Mesenteric fat pad (tissue), 1 donor: ENCODE data around the gene RTRAF. TPM values are rescaled to one million over a fixed set of nuclear protein-coding genes. Genes with fewer than 3 reads are reported as not detected.

Experiments
- DNase-seq: peaks from one replicate; pipeline ENCODE4 v3.0.0-alpha.2; 2020; ENCODE audit warnings: low spot score
- total RNA-seq: library from RNA; stranded (reverse); fragmentation: NEBNext Ultra II Directional; extraction: Animal tissue kit (Norgen Biotek cat#: 25700); gene quantifications from one replicate; pipeline ENCODE4 v1.2.1, GENCODE V29; 2021
- donor health status: DM: yes; HTN: yes; CAD: no.

RTRAF gene
- total RNA-seq, 1 donor from 2014 or later = 140 TPM

DNA sequence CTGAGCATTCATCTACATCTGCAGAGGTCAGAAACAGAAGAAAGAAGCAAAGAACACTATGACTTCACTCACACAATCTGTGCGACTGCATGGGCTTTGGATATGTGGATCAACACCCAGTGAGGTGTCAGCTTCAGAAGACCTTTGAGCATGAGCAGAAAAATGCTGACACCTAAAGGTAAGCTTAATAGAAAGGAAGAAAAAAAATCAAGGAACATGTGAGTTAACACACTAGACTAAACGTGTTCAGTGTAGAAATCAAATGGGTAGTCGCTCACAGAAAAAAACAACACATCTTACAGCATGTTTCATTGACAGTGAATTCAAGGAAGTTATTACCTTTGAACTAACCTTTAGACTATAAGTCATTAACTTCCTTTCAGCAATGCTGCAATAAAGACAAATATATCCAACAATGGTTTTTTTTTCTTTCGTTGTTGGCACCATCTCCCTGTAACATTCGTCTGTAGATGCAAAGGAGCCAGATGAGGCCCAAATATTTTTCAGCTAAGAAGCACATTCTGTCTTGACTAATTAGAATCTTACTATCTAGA, 30.9 kb downstream of the RTRAF start:
- no peak for DNase-seq

DNA sequence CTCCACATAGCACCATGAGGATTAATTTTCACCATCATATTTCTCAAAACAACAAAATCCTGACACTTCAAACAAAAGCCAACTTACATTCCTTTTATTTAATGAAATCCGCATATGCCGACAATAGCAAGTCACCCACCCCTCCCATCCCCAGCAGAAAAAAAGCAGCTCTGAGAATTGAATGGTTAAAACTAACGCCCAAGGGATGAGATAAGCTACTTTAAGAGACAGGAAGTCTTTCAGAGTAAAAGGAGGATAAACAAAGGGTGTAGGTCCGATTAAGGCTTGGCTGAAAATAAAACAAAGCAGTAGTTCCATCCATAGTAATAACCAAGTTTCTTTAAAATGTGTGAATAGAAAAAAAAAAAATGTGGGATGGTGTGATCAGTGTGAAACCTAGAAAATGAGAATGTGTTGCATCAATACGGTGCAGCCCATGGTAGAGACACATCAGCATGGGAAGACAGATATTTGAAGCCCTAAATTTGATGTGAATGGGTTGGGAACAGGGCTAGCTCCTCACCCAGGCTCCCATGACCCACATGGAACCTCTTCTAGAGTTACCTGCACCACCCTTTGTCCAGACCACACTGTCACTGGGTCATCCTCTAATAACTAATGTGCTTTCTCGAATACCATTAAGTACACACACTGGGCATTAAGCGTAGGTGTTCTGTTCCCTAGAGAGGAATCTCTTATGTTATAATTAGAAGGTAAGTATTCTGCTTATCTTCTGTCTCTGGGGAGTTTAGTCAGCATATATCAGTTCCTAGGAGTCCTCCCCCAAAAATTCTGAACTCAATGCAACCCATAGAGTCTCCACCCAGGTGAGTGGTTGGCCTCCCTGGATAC, 31.7 kb downstream of the RTRAF start:
- DNase-seq = no peak

DNA sequence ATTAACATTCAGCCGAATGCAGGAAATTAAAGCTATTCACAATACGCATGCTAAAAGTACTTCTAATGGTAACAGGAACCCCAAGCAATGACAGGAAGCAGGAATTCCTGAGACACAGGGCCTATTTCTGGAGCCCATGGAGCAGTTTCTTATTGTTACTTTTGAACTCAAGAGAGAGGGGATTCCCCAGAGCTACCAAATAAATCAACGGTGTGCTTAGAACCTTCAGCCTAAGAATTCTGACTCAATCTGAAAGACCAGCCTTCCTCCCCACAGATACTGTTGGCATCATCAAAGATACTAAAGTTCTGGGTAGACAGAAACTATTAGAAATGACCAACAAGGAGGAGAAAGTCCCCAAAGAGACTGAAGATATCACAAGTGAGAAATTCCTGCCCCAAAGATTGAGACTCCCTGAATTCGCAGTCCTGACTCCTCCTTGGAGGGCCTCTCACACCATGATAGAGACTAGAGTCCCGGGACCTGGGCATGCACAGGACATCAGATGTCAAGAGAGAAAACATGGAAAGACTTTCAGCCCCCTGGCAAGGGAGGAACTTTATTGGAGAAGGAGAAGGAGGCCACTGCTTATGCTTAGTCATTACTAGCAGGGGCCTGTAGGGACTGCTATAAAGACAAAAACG, 32.7 kb downstream of the RTRAF start:
- no peak for DNase-seq

DNA sequence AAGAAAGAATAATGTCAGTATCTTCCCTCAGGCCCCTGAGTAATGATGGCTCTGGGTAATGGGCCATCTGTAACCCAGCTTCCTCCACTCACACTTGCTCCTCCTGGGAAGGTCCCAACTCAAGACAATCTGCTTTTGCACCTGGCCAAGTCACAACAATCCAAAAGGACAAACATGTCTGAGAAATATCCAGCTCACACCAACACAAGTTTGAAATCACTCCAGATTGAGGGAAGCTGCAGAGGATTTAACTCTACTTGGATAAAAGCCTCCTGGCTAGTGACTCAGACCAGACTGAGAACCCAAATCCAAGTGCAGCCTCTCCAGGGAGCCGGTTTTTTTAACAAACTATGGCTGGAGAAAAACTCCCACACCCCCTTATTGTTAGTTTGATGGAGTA, 34.2 kb downstream of the RTRAF start:
- DNase-seq = no peak

DNA sequence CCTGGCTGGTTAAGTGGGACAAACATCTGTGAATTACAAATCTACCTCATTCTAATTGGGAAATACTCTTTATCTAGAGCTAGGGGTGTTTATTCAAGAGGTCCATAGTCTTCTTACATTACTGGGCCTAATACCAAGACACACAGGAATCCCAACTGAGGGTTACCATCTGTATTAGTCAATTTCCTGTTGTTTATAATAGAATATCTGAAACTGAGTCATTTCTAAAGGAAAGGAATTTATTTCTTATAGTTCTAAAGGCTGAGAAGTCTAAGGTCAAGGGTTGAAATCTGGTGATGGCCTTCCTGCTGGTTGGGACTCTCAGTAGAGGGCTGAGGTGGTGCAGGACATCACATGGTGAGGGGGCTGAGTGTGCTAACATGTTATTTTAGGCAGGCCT, 36.0 kb downstream of the RTRAF start:
- no peak for DNase-seq

DNA sequence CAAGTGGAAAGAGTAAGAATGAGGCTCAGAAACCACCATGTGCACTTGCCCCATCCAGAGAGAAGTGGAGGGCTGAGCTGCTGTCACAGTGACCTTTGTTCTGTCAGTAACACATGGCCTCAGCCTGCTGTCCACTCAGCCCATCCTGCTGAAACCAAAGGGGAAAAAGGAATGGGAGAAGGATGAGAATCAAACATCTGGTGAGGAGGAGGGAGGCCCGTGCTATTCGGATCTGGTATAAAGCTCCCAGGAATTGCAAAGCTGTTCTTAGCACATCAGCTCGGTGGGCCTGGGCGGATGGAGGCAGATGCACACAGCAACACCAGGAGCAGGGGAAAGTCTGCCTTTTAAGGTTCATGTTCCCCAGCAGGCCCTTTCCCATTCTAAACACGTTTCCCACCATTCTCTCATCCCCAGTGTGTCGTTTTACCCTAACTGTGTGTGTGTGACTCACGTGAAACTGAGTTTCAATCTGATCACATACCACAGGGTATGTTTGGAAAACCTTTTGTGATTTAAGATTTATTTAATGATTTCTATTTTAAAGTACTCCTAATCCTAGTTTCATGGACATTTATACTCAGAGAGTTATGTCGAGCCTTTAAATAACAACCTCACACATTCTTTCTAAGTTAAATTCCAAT, 36.8 kb downstream of the RTRAF start:
- no peak for DNase-seq

GRCh38 chr14:52026901-52027300, 37.6 kb downstream of the RTRAF start:
- no peak for DNase-seq

DNA sequence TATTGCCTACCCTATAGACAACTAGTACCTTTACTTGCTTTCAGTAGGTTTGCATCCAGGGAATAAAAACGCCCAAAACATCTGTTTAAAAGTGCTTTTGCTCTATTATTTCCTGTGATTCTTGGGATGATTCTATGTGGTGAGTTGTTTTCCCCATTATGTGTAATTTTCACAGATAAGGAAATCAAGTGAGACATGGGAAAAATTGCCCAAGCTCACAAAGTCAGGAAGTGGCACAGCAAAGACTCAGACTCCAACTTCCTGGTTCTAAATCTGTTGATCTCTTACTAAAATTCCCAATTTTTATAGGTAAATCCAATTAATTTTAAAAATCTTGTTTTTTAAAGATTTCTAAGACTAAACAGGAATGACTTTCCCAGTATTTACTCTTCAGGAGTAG, 40.5 kb downstream of the RTRAF start:
- no peak for DNase-seq

- DNase-seq = no peak
Observed at GRCh38 chr14:52031781-52032180, 42.4 kb downstream of the RTRAF start.

DNA sequence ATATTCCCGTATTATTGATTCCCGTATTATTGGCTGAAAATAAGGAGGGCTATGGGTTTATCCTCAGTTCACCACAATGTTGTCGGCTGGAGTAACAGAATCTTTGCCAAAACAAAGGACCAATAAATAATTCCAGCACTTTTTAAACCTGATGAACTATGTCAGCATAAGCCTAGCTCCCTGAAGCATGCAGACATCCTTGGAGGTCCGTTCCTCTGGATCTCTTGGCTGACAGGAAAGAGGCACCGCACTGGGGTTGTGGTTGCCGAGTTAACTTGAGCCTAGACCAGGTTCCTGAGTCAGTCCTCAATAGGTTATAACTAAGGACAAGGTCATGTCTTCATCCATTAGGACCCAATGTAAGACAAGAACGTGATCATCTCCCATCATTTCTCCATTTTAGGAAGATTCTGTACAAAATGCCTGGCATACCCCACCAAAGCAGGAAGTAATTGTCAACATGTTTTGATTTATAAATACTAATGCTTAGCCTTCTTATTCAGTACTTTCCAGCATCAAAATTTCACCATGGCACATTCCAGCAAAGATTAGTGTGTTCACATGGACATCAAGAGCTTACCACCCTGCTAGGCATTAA, 43.0 kb downstream of the RTRAF start:
- DNase-seq = no peak

- no peak for DNase-seq
Observed at GRCh38 chr14:52033101-52033642, 43.8 kb downstream of the RTRAF start.

- no peak for DNase-seq
Observed at GRCh38 chr14:52039124-52039815, 49.9 kb downstream of the RTRAF start.

GRCh38 chr14:52040598-52040997, 51.3 kb downstream of the RTRAF start:
- no peak for DNase-seq

- no peak for DNase-seq
Observed at GRCh38 chr14:52042371-52043289, 53.3 kb downstream of the RTRAF start.

DNA sequence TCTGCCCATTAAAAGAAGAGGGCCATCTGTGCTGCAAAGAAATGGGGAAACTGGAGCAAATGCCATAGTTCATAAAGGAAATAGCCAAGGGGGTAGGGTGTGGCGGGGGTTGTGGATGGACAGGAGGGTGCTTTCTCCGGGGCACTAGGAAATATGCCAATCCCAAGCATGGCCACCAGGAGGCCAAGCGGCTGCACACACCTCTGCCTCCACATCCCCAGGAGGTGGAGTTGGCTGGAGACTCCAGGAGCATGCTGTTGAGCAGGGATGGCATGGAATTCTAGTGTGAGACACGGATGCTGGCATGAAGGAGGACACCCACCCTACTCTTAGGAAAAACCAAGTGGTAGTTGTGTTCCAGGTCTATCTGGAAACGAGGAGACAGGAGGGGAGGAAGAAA, 54.3 kb downstream of the RTRAF start:
- no peak for DNase-seq

DNA sequence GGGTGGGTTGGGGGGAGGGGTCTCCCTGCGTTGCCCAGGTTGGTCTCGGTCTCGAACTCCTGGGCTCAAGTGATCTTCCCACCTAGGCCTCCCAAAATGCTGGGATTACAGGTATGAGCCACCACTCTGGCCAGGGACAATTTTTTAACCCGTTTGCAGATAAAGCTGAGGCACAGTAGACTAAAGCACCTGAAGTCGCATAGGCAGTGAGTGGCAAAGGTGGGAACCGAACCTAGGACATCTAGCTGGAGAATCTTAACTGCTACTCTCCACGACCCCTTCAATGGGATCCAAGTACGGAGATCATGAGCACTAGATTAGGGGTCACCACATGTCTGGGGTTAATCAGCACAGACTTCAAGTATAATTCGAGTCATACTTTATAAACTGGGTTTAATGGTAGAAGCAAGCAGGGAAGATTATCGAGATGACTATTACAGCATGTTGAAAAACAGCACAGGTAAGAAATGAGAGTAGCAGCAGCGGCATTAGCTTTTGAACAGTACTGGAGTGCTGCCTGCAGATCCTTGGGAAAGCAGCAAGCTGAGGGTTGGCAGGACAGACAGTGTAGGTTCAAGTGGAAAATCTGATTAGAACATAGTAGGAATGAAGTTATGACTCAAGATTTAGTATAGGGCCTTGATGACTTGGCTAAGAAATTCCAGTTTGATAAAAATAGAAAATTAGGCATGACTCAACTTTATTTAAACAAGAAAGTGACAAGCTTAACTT, 55.6 kb downstream of the RTRAF start:
- no peak for DNase-seq

DNA sequence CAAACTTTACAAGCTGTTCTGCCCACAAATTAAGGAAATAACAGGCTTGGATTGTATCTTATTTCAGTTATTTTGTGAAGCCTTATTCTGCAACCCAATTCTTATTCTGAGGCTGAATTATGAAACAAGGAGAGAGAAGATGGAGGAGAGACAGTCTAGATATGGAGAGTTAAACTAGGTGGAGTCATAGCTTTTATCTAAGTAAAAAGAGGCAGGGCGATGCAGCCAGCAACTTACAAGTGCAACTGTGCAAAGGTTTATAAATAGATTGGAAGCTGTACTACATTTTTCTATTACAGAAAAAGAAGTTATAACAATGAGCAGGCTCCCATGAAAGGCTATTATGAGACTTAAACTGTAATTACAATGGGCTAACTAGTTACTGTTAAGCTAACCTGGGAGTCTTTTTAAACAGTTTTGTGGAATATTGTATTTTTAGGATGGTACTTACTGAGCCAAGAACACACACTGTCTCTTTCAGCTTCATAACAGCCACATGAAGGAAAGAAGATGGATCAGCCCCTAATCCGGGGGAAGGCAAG, 57.1 kb downstream of the RTRAF start:
- DNase-seq = no peak

DNA sequence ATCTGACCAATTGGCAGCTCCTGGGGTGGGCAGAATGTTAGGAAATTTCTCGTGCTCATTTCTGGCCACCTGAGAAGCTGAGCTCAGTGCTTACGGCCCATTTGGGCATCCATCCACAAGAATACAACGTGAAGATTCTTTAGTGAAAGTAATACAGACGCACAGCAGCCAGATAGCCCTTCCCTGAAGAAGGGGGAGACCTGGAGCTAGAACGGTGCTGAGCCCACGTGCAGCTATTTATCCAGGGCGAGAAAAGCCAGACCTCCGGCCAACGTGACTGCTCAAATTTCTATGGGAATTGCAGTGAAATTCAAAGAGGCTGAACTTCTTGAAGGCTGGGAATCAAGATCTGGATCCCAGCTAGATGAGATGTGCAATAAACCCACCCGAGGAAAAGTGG, 58.8 kb downstream of the RTRAF start:
- DNase-seq = no peak
